AG20443 (cell line): ENCODE data around the gene SPATA6L.

Experiments used
- DNase-seq: peaks from one replicate; pipeline ENCODE4 v3.0.0; 2012; ENCODE audit warnings: low spot score, mixed read lengths

SPATA6L gene

GRCh38 chr9:4548811-4549725 is 117.2 kb downstream of the SPATA6L start:
- peak; percentile 56 for DNase-seq
